AG08395 (cell line): ENCODE results near the gene L3MBTL2.

Experiments used
- DNase-seq: peaks from one replicate; pipeline ENCODE4 v3.0.0; 2012; ENCODE audit warnings: mixed read lengths, low spot score

Gene L3MBTL2

DNA sequence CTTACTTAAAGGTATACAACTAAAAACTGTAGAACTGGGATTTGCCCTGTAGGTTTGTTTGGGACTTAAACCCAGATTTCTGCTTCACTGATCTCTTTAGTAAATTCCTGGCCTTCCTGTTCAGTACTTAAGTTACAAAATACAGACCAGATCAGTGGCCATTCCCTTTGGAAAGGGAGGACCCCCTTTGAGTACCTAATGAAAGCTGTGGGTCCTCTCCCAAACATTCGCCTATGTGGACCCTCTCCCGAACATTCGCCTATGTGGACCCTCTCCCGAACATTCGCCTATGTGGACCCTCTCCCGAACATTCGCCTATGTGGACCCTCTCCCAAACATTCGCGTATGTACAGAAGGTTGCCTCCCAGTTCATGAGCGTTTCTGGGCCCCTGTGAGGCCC is 10.3 kb downstream of the L3MBTL2 start:
- DNase-seq: no peak

DNA sequence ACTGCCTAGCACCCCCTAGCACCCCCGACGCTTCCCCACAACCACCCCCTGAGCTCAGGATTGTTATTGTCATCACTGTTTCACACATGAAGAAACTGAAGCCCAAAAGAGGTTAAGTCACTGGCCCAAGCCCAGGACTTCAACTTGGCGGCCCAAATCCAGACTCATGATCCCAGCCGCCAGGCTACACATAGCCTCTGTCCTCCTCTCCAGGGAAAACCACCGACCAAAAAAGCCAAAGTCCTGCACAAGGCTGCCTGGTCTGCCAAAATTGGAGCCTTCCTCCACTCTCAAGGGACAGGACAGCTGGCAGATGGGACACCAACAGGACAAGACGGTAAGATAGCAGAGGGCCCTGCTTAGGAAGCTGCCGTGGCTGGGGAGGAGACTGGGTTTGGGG is 10.8 kb downstream of the L3MBTL2 start:
- DNase-seq: no peak

DNA sequence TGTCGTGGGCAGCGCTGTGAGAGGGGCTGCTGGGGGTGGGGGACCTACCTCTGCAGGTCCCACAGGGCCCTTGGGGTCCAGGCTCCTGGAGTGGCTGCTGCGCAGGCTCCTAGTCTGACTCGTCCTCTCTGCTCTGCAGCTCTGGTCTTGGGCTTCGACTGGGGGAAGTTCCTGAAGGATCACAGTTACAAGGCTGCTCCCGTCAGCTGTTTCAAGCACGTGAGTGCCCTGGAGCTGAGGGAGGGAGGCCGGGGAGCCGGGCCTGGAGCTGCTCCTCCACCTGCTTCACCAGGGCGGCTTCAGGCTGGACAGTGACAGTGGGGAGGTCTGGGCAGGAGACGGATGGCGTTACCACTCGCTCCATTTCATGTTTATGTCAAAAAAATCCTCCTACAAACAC is 11.9 kb downstream of the L3MBTL2 start:
- no peak for DNase-seq

DNA sequence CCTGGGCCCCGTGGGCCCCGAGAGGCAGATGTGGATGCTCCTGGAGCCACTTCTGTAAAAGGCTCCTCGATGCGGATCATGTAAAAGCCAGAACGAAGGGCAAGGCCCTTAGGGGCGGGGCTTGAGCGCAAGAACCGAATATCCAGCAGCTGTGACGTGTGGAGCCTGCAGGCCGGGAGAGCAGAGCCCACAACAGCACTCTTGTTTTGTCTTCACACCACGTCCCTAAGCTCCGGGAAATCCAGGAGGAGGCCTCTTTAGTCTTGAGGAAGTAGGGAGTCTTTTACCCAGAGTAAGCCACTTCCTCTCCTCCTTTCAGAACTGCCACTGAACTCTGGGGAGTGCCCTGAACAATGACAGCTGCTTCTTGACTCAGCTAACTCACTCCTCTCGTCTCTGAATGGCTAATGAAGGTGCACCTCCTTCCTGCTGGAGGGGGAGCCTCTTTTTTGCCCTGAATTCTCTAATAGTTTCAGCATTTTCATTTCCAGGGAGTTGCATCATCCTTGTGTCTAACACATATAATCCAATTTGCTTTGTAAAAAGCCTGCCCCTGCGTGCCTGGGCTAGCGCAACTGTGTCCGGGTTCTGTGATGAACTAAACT is 12.5 kb downstream of the L3MBTL2 start:
- DNase-seq: peak; percentile 85

DNA sequence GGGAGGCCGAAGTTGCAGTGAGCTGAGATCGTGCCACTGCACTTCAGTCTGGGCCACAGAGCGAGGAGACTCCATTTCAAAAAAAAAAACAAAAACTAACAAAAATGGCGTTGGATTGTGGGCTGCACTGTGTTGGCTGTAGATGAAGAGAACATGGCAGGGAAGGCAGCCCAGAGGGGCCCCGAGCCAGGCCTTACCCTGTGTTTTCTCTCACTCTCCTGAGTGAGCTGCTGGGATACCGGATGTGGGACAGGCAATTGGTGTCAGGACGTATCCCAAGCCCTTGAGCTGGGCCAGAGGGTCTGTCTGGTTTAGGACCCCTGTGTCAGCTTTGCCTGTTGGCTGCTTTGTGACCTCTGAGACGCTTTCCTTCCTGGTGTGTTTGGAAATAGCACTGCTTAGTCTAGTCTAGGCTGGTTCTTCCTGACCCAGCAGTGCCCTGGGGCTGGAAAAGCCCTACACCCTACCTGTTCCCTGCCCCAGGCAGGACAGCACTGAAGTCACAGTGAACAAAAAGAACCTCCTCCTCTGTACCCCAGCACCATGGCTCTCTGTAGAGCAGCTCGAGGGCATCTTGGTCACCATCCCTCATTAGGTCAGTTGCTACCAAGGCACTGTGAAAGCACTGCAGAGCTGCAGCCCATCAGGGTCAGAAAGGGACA is 17.9 kb downstream of the L3MBTL2 start:
- DNase-seq: no peak

DNA sequence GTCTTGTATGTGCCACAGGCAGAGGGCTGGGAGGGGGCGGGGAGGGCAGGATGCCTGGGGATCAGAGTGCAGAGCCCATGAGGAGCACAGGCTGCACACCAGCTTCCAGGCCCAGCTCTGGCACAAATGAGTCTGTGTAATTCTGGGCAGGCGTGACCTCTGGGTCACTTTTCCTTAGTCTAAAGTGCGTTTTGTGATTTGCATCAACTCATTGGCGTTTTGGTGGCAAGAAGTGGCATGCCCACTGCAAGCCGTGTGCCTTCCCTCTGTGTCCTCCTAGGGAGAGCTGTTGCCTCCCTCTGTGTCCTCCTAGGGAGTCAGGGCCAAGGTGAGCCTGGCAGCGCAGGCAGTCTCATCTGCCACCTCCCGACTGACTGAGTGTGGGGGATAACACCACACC is 18.4 kb downstream of the L3MBTL2 start:
- no peak for DNase-seq

DNA sequence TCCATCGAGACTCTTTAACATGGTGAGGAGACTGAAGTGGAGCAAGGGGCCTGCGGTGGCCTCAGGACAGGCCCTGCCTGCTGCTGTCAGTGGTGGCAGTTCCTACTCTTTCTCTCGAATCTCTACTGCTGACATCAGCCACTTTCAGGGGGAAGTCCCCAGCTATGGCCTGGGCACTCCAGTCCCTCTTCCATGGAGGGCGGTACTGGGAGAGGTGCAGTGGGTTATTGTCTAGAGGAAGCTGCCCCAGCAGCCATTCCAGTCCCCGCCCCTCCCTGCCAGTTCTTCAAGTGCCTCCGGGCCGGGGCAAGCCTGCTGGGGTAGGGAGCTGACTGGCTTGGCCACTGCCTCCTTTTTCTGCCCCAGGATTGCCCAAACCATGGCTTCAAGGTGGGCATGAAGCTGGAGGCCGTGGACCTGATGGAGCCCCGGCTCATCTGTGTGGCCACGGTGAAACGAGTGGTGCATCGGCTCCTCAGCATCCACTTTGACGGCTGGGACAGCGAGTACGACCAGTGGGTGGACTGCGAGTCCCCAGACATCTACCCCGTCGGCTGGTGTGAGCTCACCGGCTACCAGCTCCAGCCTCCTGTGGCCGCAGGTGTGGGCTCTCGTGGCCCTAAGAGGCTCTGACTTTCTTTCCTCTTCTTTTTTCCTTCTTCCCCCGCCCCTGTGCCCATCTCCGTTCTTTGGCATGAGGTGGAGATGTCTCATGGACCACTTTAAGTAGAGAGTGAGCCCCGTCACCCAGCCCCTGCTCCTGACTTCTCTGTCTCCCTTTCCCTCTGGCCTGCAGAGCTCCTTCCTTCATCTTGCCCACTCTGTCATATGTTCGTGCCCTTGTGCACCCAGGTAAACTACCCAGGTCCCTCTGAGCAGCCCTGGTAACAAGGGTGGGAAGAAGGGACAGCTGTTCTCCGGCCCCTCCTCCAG is 21.9 kb downstream of the L3MBTL2 start:
- no peak for DNase-seq

DNA sequence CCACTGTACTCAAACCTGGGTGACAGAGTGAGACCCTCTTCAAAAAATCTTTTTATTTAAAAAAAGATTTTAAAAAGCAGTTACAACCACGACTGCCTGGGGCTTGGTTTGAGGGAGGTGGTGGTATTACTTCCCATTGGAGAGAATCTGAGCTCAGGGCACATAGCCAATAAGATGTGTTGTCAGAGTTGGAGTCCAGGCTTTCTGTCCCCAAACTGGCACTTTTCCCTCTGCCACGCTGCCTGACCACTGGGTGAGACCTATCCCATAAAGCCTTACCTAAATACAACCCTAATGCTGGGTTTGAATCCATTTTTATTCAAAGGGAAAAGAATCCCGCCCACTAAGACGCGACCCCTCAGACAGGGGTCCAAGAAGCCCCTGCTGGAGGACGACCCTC is 24.1 kb downstream of the L3MBTL2 start:
- DNase-seq: no peak

DNA sequence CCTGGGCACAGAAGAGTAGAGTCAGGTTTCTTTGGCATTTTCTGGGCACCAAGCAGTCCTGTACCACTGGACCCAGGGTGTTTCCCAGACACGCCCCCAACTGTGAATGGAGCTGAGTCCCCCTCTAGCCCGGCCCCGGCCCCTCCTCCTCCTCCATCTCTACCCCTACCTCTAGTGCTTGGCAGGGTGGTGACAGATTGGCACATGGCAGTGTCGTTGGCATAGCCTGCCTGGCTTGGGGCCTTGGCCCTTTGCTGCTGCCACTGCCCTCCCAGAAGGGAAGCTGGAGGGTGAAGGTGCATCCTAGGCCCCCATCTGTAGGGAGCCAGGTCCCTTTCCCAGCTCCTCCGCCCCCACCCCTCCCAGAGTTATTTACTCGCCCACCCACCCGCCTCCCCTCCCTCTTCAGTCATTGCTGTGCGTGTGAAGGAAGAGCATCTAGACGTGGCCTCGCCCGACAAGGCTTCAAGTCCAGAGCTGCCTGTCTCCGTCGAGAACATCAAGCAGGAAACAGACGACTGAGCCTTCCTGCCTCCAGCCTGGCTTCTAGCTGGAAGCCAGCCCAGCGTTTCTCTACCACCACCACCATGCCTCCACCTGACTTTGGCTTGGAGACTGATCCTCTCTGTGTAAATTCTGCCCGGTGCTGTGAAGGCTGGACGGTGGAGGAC is 24.8 kb downstream of the L3MBTL2 start:
- DNase-seq: no peak

DNA sequence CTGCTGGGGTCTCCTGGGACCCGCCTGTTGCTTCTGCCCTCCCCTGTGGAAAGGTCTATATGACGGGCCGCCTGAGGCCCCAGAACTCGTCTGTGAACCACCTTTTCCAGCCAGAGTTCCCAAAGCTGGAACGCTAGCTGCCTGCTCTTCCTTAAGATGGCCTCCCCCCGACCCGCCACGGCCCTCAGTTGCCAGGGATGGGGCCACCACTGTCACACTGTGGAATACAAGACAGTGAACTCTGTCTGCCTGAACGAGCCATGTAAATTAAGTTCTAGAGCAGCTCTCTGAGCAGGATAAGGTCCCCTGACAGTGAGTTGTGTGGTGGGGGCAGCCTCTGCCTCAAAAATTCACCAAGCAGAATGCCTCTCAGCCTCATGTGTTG is 25.3 kb downstream of the L3MBTL2 start:
- DNase-seq: no peak

DNA sequence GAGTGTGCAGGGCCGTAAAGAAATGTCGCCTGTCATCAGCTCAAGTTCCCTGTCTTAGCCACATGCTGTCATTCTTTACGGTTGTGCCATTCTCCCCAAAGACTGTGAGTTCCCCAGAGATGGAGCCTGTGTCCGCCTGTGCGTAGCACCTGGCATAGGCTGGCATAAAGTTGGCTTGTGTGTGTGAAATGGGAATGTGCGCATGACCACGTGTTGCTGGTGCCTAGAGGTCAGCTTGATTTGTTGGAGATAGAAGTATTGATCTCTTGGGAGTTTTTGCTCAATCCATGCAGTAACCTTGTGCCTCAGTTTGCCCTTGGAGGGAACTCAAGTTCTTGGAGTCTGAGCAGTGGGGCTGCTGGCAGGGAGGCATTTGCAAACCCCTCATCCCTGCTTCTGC is 26.3 kb downstream of the L3MBTL2 start:
- no peak for DNase-seq

DNA sequence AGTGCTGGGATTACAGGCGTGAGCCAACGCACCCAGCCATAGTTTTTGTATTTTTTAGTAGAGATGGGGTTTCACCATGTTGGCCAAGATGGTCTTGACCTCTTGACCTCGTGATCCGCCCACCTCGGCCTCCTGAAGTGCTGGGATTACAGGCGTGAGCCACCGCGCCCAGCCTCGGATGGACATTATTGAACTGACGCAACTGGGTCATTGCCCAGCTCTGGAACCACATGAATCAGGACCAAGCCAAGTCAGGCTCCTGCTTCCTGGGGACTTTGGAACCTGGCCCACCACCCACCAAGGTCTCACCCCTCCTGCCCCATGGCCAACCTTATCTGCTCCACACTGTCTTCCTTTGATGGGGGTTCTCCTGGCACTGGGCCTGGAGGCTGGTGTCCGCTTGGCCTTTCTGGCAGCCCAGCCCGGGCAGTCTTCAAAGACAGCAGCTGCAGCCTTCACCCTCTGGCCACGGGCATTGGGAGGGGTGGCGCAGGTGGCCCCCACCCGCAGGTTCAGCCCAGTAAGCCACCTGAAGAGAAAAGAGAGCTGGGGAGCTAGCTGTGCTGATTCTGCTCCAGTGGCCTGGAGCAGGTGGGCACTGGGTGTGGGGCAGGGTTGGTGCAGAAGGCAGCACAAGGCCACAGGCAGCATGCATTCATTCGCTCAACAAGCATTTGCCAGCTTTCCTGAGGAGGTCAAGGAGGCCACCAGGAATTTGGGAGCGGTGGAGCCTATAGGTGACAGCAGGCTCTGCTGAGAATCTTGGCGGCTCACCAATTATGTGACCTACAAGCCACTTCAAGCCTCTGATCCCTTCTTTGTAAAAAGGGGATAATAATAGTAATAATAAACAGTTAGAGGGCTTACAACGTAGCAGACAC is 29.9 kb downstream of the L3MBTL2 start:
- DNase-seq: no peak

DNA sequence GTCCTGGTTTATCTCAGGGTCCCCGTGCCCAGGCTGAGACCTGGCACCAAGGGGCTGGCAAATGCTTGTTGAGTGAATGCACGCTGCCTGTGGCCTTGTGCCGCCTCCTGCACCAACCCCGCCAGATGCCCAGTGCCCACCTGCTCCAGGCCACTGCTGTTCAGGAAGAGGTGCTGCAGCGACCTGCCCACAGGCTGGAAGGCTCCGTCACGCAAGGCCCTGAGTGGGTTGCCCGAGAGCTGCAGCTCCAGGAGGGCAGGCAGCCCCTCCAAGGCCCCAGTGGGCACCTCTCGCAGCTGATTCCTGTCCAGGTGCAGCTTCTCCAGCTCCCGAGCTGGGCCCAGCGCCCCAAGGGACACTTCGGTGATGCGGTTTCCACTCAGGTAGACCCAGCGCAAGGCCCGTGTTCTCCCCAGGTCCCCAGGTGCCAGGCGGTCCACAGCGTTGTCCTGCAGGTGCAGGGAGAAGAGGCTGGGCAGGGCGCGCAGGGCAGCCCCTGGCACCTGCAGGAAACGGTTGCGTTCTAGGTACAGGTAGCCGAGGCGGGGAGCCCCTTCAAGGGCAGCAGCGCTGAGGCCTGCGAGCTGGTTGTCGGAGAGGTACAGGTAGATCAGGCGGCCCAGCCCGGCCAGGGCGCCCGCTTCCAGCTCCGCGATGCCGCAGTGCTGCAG is 32.1 kb downstream of the L3MBTL2 start:
- DNase-seq: no peak

DNA sequence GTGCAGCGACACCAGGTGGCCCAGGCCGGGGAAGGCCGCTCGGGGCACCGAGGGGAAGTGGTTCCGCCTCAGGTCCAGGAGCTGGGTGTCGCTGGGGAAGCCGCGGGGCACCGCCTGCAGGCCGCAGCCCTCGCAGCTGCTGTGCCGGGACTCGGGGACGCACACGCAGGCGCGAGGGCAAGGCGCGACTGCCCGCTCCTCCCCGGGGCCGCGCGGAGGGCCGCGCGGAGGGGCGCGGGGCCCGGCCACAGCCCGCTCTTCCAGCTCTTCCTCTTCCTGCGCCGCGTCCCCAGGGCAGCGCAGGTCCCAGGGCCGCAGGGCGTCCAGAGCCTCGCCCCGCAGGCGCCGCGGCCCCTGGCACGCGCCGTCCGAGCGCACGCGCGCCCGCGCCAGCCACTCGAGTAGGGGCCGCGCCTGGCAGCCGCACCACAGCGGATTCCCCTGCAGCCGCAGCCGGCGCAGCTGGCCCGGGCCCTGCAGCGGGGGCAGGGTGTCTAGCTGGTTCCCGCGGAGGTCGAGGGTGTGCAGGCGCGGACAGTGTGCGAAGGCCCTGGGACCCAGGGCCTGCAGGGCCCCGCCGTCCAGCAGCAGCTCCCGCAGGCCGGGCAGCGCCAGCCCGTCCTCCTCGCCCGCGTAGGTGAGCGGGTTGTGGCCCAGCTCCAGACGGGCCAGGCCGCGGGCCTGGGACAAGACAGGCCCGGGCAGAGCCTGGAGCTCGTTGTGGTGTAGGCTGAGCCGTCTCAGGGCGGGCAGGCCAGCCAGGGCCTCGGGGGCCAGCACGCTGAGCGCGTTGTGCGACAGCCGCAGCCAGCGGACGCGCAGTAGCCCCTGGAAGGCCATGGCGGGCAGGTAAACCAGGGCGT is 32.8 kb downstream of the L3MBTL2 start:
- peak; percentile 56 for DNase-seq

DNA sequence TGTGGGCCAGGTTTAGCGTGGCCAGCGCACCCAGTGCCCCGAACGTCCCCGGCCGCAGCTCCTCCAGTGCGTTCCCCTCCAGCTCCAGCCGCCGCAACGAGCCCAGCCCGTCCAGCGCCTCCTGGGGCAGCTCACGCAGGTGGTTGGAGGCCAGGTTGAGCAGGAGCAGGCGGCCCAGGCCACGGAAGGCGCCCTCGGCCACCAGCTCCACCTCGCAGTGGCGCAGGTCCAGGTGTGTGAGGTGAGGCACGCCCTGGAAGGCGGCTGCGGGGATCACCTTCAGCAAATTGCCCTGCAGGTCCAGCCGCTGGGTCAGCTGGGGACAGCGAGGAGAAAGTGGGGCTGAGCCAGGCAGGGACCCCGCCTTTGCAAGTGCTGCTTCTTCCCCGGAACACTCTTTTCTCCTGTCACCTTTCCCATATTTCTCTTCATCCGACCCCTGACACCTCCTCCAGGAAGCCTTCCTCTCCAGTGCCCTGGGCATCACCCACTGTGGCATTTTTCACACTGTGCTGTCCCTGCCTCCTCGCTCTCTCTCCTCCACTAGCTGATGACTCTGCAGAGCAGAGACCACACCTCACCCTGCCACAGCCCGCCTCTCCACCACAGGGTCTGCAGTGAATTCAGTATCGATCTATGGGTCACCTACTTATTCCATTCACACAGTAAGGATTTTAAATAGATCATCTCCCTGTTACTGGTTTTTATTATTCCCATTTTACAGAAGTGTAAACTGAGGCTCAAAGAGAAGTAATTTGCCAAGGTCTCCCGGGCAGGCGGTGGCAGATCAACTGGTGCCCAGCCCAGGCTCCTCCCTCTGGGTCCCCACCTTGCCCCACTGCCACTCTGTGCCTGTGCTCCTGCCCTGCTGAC is 33.7 kb downstream of the L3MBTL2 start:
- DNase-seq: no peak

DNA sequence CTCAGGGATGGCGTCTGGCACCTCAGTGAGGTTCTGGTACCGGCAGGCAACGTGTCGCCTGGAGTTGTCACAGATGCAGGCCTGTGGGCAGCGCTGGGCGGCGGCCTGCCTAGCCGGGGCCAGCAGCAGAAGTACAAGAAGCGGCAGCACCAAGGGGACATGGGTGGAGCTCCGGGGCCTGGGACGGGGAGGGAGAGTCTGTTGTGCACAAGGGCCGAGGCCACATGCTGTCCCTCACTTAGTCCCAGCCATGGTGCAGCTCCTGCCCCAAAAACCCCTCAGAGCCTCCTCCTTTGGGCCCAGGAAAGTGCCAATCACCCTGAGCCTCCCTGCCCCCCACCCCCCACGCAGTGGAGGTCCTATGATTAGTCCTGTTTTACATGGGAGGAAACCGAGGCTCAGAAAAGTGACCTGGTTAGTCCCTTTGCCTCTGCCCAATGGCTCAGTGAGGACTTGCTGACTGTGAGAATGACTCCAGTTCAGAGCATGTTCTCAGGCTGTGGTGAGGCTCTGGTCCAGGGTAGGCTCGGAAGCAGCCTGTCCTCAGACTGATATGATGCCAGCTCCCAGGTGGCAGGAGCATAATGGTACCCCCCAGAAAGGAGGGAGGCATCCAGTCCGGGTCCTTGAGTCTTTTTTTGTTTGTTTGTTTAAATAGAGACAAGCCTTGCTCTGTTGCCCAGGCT is 34.5 kb downstream of the L3MBTL2 start:
- no peak for DNase-seq

DNA sequence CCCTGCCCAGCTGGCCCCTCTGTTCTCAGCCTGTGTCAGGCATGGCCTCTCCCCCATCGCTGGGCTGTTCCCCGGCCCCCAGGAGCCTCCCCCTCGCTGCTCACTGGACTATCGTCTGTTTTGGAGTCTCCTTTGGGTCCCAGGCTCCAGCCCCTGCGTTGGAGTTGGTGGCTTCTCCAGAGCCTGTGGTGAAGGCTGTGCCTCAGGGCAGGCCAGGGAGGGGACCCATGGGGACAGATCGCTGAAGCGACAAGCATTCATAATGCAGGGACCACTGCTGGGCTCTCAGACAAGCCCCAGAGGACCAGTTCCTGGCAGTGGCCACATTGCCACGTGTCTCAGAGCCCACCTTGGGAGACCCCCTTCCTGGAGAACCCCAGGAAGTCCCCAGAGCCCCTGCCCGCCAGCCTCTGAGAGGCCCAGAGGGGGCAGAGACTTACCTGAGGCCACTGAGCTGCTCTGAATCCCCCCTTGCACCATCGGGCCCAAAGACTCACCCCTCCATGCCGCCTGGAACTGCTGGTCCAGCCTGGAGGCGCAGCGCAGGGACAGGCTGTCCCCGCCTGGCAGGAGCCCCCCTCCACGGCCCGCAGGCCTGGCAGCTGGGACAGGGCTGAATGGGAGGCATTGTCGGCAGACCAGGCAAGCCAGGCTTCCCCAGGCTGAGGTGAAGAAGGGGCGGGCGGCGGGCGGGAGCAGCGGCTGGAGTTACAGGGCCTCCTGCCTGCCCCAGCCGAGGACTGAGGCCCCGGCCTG is 35.4 kb downstream of the L3MBTL2 start, which contains the start of gene CHADL:
Gene CHADL (minus strand): TSS at position 555 of the 756 bp plus-strand sequence. CDS start 50 bp downstream, at position 505.
- DNase-seq: no peak
